ENCODE measurements around the gene C16orf96.
"Not testable (repeated sequence)": the region's sequence is repeated elsewhere in the genome, so short reads cannot be mapped to it uniquely, and the experiment has no call there.

The C16orf96 gene

GRCh38 chr16:4566144-4566543 lies 10.0 kb downstream of the C16orf96 start:
- DNase-seq (ENCODE audit: low spot score), result no peak

GRCh38 chr16:4570086-4570485 lies 13.9 kb downstream of the C16orf96 start:
- DNase-seq (ENCODE audit: low spot score), result no peak

- DNase-seq (ENCODE audit: low spot score), result no peak
These were observed 14.7 kb downstream of the C16orf96 start for GRCh38 chr16:4570688-4571321.

GRCh38 chr16:4572715-4573114 lies 16.6 kb downstream of the C16orf96 start:
- DNase-seq (ENCODE audit: low spot score), result no peak

- not testable (repeated sequence) for DNase-seq (ENCODE audit: low spot score)
These were observed 17.8 kb downstream of the C16orf96 start for GRCh38 chr16:4573926-4574325.

GRCh38 chr16:4574919-4575705 lies 19.0 kb downstream of the C16orf96 start:
- no peak for DNase-seq (ENCODE audit: low spot score)

- DNase-seq (ENCODE audit: low spot score), result no peak
These were observed 19.9 kb downstream of the C16orf96 start for GRCh38 chr16:4576008-4576407.

GRCh38 chr16:4578961-4579530 lies 22.9 kb downstream of the C16orf96 start:
- no peak for DNase-seq (ENCODE audit: low spot score)

GRCh38 chr16:4580250-4580649 lies 24.1 kb downstream of the C16orf96 start:
- DNase-seq (ENCODE audit: low spot score), result no peak

GRCh38 chr16:4583906-4584305 lies 27.8 kb downstream of the C16orf96 start:
- no peak for DNase-seq (ENCODE audit: low spot score)

GRCh38 chr16:4586291-4586690 lies 30.2 kb downstream of the C16orf96 start:
- DNase-seq (ENCODE audit: low spot score), result no peak

- no peak for DNase-seq (ENCODE audit: low spot score)
These were observed 32.2 kb downstream of the C16orf96 start for GRCh38 chr16:4588386-4588785.

GRCh38 chr16:4588961-4589360 lies 32.8 kb downstream of the C16orf96 start:
- no peak for DNase-seq (ENCODE audit: low spot score)

GRCh38 chr16:4591191-4591590 lies 35.1 kb downstream of the C16orf96 start:
- DNase-seq (ENCODE audit: low spot score), result no peak

- no peak for DNase-seq (ENCODE audit: low spot score)
These were observed 35.7 kb downstream of the C16orf96 start for GRCh38 chr16:4591706-4592470.

GRCh38 chr16:4593086-4593485 lies 36.9 kb downstream of the C16orf96 start:
- no peak for DNase-seq (ENCODE audit: low spot score)

GRCh38 chr16:4594433-4595410 lies 38.6 kb downstream of the C16orf96 start:
- DNase-seq (ENCODE audit: low spot score), result no peak

- DNase-seq (ENCODE audit: low spot score), result no peak
These were observed 41.0 kb downstream of the C16orf96 start for GRCh38 chr16:4597174-4597573.

GRCh38 chr16:4599037-4599436 lies 42.9 kb downstream of the C16orf96 start:
- no peak for DNase-seq (ENCODE audit: low spot score)

- DNase-seq (ENCODE audit: low spot score), result no peak
These were observed 43.4 kb downstream of the C16orf96 start for GRCh38 chr16:4599545-4599944.

Measured in pons (tissue), 1 donor.